Endothelial cell of umbilical vein (primary cell): Measurements from ENCODE around the gene ENOSF1. TPM values are rescaled to one million over a fixed set of nuclear protein-coding genes. Genes with fewer than 3 reads are reported as not detected.

ENCODE experiments used
- BruUV-seq: library from RNA; stranded (reverse); fragments of 400-500 nt; replicated peaks from 2 replicates; lab custom pipeline; 2021; lab: Mats Ljungman, UMichigan
- CTCF ChIA-PET: fragments of 300-600, 350-600 bp; sonication (Branson Sonifier 250); formaldehyde crosslinking; loops from one replicate; lab custom pipeline; 2021; ENCODE audit warnings: antibody characterized with exemption, inconsistent platforms; lab: Charles Lee
- POLR2A ChIA-PET: fragments of 300-600, 350-600 bp; sonication (Branson Sonifier 250); formaldehyde crosslinking; loops from one replicate; lab custom pipeline; 2021; ENCODE audit warnings: antibody characterized with exemption, inconsistent platforms; lab: Charles Lee
- DNase-seq: peaks from one replicate; pipeline ENCODE4 v3.0.0-alpha.2; 2011; ENCODE audit warnings: low read depth, low spot score
- FAIRE-seq: peaks from 2 replicates; lab custom pipeline; 2011; peaks lifted over from hg19 to GRCh38; lab: Jason Lieb, UNC
- H2AFZ ChIP-seq: 2 replicates; pipeline ENCODE4 v1.6.0; 2012; ENCODE audit warnings: low read depth, low read length, control low read depth, inconsistent platforms
- H3K27ac ChIP-seq: 2 replicates; pipeline ENCODE4 v1.5.1; 2011; ENCODE audit warnings: low read depth, mild to moderate bottlenecking, control low read depth, low read length, moderate library complexity; ENCODE audit not compliant: insufficient read depth
- H3K27me3 ChIP-seq, 2 experiments: 2 replicates each; pipeline versions ENCODE4 v1.6.0 to v1.6.1; 2011; ENCODE audit warnings: low read length in 2 of 2, mixed read lengths in 1 of 2; ENCODE audit not compliant: control insufficient read depth in 2 of 2, insufficient read depth in 2 of 2
- H3K36me3 ChIP-seq, 2 experiments: 2 replicates in 1 of 2; 3 replicates in 1 of 2; pipeline ENCODE4 v1.5.1; 2011; ENCODE audit warnings: low read length in 2 of 2, mild to moderate bottlenecking in 1 of 2, moderate library complexity in 1 of 2; ENCODE audit not compliant: control insufficient read depth in 2 of 2, insufficient read depth in 2 of 2; ENCODE audit errors: extremely low read depth in 1 of 2
- H3K4me1 ChIP-seq: 3 replicates; pipeline ENCODE4 v1.5.1; 2011; ENCODE audit warnings: mild to moderate bottlenecking, low read length; ENCODE audit not compliant: control insufficient read depth, insufficient read depth; ENCODE audit errors: extremely low read depth
- H3K4me2 ChIP-seq: 2 replicates; pipeline ENCODE4 v1.6.1; 2011; ENCODE audit warnings: low read length, control low read depth, mixed read lengths; ENCODE audit not compliant: insufficient read depth
- H3K4me3 ChIP-seq, 3 experiments: fragments of 200-600 bp in 1 of 3; sonication (generic), shearing (Covaris generic) in 1 of 3; replicated peaks in 1 of 3; 2 replicates each; pipeline ENCODE4 v1.5.1; 2011 to 2016; ENCODE audit warnings: control low read depth in 3 of 3, low read length in 3 of 3, mild to moderate bottlenecking in 2 of 3, inconsistent platforms in 1 of 3, low read depth in 1 of 3, moderate library complexity in 1 of 3; ENCODE audit not compliant: insufficient read depth in 1 of 3
- H3K79me2 ChIP-seq: 2 replicates; pipeline ENCODE4 v1.6.0; 2012; ENCODE audit warnings: low read length, inconsistent platforms; ENCODE audit not compliant: control insufficient read depth, insufficient read depth
- H3K9ac ChIP-seq: replicated peaks from 2 replicates; pipeline ENCODE3; 2011; ENCODE audit warnings: low read length, control low read depth; ENCODE audit not compliant: insufficient read depth; ENCODE audit errors: extremely low read depth
- H3K9me1 ChIP-seq: replicated peaks from 3 replicates; pipeline ENCODE4 v1.6.0; 2011; ENCODE audit warnings: mild to moderate bottlenecking, low read length; ENCODE audit not compliant: control insufficient read depth, insufficient read depth; ENCODE audit errors: extremely low read depth
- H3K9me3 ChIP-seq: replicated peaks from 2 replicates; pipeline ENCODE4 v1.5.1; 2012; ENCODE audit warnings: low read length, inconsistent platforms; ENCODE audit not compliant: control insufficient read depth, insufficient read depth
- H4K20me1 ChIP-seq: replicated peaks from 2 replicates; pipeline ENCODE3; 2011; ENCODE audit warnings: mild to moderate bottlenecking, low read length; ENCODE audit not compliant: control insufficient read depth, insufficient read depth; ENCODE audit errors: extremely low read depth
- EZH2 ChIP-seq: IDR thresholded peaks from 2 replicates; pipeline ENCODE4 v1.6.1; 2012; ENCODE audit warnings: borderline replicate concordance, low read depth, mild to moderate bottlenecking, moderate library complexity, low read length, inconsistent platforms; ENCODE audit not compliant: severe bottlenecking
- FOS ChIP-seq: IDR thresholded peaks from 2 replicates; pipeline ENCODE4 v1.6.1; 2011; ENCODE audit warnings: mild to moderate bottlenecking, low read length, moderate library complexity, borderline replicate concordance; ENCODE audit not compliant: insufficient read depth
- GATA2 ChIP-seq: IDR thresholded peaks from 2 replicates; pipeline ENCODE4 v1.7.0; 2011; ENCODE audit warnings: low read depth, mild to moderate bottlenecking, moderate library complexity, mixed read lengths, low read length; ENCODE audit not compliant: insufficient read length, insufficient read depth
- JUN ChIP-seq: IDR thresholded peaks from 2 replicates; pipeline ENCODE4 v1.6.1; 2011; ENCODE audit warnings: borderline replicate concordance, low read depth; ENCODE audit not compliant: insufficient read length, insufficient read depth
- MYC ChIP-seq: IDR thresholded peaks from one replicate; pipeline ENCODE4 v1.6.1; 2011; ENCODE audit warnings: mild to moderate bottlenecking, low read depth, low read length
- POLR2A ChIP-seq: IDR thresholded peaks from 2 replicates; pipeline ENCODE4 v1.6.1; 2012; ENCODE audit warnings: low read depth, mild to moderate bottlenecking, control low read depth, low read length
- POLR2AphosphoS5 ChIP-seq: IDR thresholded peaks from 2 replicates; pipeline ENCODE4 v1.6.1; 2012; ENCODE audit warnings: low read depth, mild to moderate bottlenecking, control low read depth, low read length, moderate library complexity; ENCODE audit not compliant: insufficient read depth
- dilution Hi-C: fragments of 300-500 bp; cut with MboI; formaldehyde crosslinking; loops from one replicate; pipeline ENCODE4 v1.15.0; 2019; ENCODE audit warnings: low sequenced_read_pairs; ENCODE audit not compliant: extremely low pct_ligation_motif_present
- intact Hi-C: fragments of 100-400 bp; cut with micrococcal nuclease; formaldehyde crosslinking; loops from one replicate; pipeline ENCODE4 v1.10.0; 2022
- polyA plus RNA-seq, 4 experiments: library from polyadenylated mRNA; depleted of rRNA in 3 of 4; stranded (reverse) in 3 of 4; unstranded in 1 of 4; fragments of >200 nt; gene quantifications; 2 replicates each; pipeline versions ENCODE4 v1.2.1 to v1.2.3, GENCODE V29; 2011 to 2012; ENCODE audit warnings: missing spikeins in 1 of 4
- total RNA-seq: library from RNA; stranded (reverse); gene quantifications from 2 replicates; pipeline ENCODE4 v1.2.3, GENCODE V29; 2021
- TF ChIP-seq, protein P1 (sequence below): IDR thresholded peaks from 2 replicates; pipeline ENCODE4 v1.6.1; 2011; ENCODE audit not compliant: insufficient read depth, insufficient read length

The ENOSF1 gene
- total and polyA plus RNA-seq, 2 donors (not counting 3 experiments of a cell fraction or from before 2014, with no cell fraction given), result 19.5 to 50.5 TPM

GRCh38 chr18:670522-670921, 41.9 kb downstream of the ENOSF1 start:
- dilution Hi-C loops, result no loop called here
- ChIA-PET POLR2A (no interaction called here), CTCF (interaction anchor here (0.6 to 1.2 kb wide), 3 partner anchors 12 to 169 kb away, joined by 3 to 4 read pairs (median 4); no protein-coding TSS in a partner anchor)
- TF ChIP-seq MYC (no peak), POLR2AphosphoS5 (no peak), JUN (no peak), FOS (no peak), POLR2A (no peak), GATA2 (no peak)
- TF ChIP-seq, protein P1, sequence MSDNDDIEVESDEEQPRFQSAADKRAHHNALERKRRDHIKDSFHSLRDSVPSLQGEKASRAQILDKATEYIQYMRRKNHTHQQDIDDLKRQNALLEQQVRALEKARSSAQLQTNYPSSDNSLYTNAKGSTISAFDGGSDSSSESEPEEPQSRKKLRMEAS, result no peak
- Histone ChIP-seq H3K4me1 (no peaks in the 10 kb centered on the region), H2AFZ (no peak overlapping the region), H3K4me3 (no peak overlapping the region), H3K36me3 (peaks cover 20 to 31% of the 10 kb centered on the region in 2 experiments), H4K20me1 (no peaks in the 10 kb centered on the region), H3K4me2 (no peak overlapping the region), H3K9me1 (no peaks in the 10 kb centered on the region), H3K27me3 (no peaks in the 10 kb centered on the region), H3K9me3 (no peaks in the 10 kb centered on the region), H3K27ac (no peak overlapping the region), H3K9ac (no peak overlapping the region), H3K79me2 (peaks cover 24% of the 10 kb centered on the region)
- no peak for FAIRE-seq
- no TSS peak for BruUV-seq
- no peak for DNase-seq
- intact Hi-C loops, result no loop called here

GRCh38 chr18:669077-669476, 43.4 kb downstream of the ENOSF1 start:
- Histone ChIP-seq H3K27me3 (no peaks in the 10 kb centered on the region), H3K9me1 (no peaks in the 10 kb centered on the region), H3K4me1 (no peaks in the 10 kb centered on the region), H3K79me2 (peaks cover 24% of the 10 kb centered on the region), H3K4me2 (no peak overlapping the region), H3K9ac (no peak overlapping the region), H3K9me3 (no peaks in the 10 kb centered on the region), H2AFZ (no peak overlapping the region), H3K36me3 (peaks cover 15 to 29% of the 10 kb centered on the region in 2 experiments), H3K27ac (no peak overlapping the region), H3K4me3 (no peak overlapping the region), H4K20me1 (no peaks in the 10 kb centered on the region)
- TF ChIP-seq GATA2 (no peak), EZH2 (no peak), MYC (no peak)
- TF ChIP-seq, protein P1, result no peak
- CTCF ChIA-PET, result interaction anchor here (1.5 to 1.9 kb wide), 3 partner anchors 12 to 45 kb away, joined by 3 to 7 read pairs (median 3); partner anchors contain the start of gene ENOSF1
- POLR2A ChIA-PET, result no interaction called here
- FAIRE-seq, result no peak
- BruUV-seq, result no TSS peak
- intact Hi-C loops, result no loop called here
- dilution Hi-C loops, result no loop called here
- no peak for DNase-seq
